SJCRH30 (cell line): Measurements from ENCODE around the gene TMEM81. TPM values are rescaled to one million over a fixed set of nuclear protein-coding genes. Genes with fewer than 3 reads are reported as not detected.
A peak's percentile ranks its signal among the peaks of the same experiment; 100 is the strongest.

Experiments
- DNase-seq, 2 experiments: peaks; one replicate each; pipeline ENCODE4 v3.0.0-alpha.2; 2015 to 2020
- H3K27ac ChIP-seq: fragments of 250-450 bp; sonication (Bioruptor Pico); 2 replicates; pipeline ENCODE4 v1.5.1; 2020; ENCODE audit warnings: mild to moderate bottlenecking, moderate library complexity
- H3K27me3 ChIP-seq: fragments of 250-450 bp; sonication (Bioruptor Pico); 2 replicates; pipeline ENCODE4 v1.5.1; 2020; ENCODE audit warnings: mild to moderate bottlenecking, moderate library complexity
- H3K36me3 ChIP-seq: fragments of 250-450 bp; sonication (Bioruptor Pico); 2 replicates; pipeline ENCODE4 v1.5.1; 2020; ENCODE audit warnings: mild to moderate bottlenecking, moderate library complexity
- H3K4me1 ChIP-seq: fragments of 250-450 bp; sonication (Bioruptor Pico); 2 replicates; pipeline ENCODE4 v1.5.1; 2020; ENCODE audit warnings: mild to moderate bottlenecking, moderate library complexity
- H3K4me3 ChIP-seq: fragments of 250-450 bp; sonication (Bioruptor Pico); 2 replicates; pipeline ENCODE4 v1.5.1; 2020; ENCODE audit warnings: mild to moderate bottlenecking, moderate library complexity
- H3K9me3 ChIP-seq: fragments of 250-450 bp; sonication (Bioruptor Pico); replicated peaks from 2 replicates; pipeline ENCODE4 v1.5.1; 2020; ENCODE audit warnings: mild to moderate bottlenecking, moderate library complexity
- total RNA-seq: library from RNA; depleted of rRNA; stranded (reverse); fragments of >200 nt; shearing (Covaris generic); gene quantifications from 2 replicates; pipeline ENCODE4 v1.2.3, GENCODE V29; 2014; rRNA removed

The TMEM81 gene
- total RNA-seq, 1 experiment from 2014 or later: 3.9 TPM

- DNase-seq: peak; percentile 53 to 56
- H3K36me3 ChIP-seq: no peaks in the 10 kb centered on the region
- H3K27me3 ChIP-seq: peaks cover 42% of the 10 kb centered on the region
- peak within 1 kb of the TSS; percentile 25 for H3K4me3 ChIP-seq
- H3K9me3 ChIP-seq: no peaks in the 10 kb centered on the region
- peaks cover 21% of the 10 kb centered on the region for H3K4me1 ChIP-seq
- no peak within 1 kb of the TSS for H3K27ac ChIP-seq
Observed at GRCh38 chr1:205042911-205043806, 41.1 kb downstream of the TMEM81 start, which contains the start of gene CNTN2. CNTN2 (plus strand) TSS chr1:205043212; CDS start chr1:205053186, 9,974 bp downstream.

GRCh38 chr1:205041998-205042910, 42.0 kb downstream of the TMEM81 start:
- Histone ChIP-seq H3K4me1 (peaks cover 21% of the 10 kb centered on the region), H3K9me3 (no peaks in the 10 kb centered on the region), H3K27ac (no peak overlapping the region), H3K36me3 (no peaks in the 10 kb centered on the region), H3K4me3 (peak overlapping the region; percentile 19; the same call in 1 of the 2 replicates), H3K27me3 (peaks cover 42% of the 10 kb centered on the region)
- peak in 1 of 2 experiments; percentile 26 for DNase-seq

DNA sequence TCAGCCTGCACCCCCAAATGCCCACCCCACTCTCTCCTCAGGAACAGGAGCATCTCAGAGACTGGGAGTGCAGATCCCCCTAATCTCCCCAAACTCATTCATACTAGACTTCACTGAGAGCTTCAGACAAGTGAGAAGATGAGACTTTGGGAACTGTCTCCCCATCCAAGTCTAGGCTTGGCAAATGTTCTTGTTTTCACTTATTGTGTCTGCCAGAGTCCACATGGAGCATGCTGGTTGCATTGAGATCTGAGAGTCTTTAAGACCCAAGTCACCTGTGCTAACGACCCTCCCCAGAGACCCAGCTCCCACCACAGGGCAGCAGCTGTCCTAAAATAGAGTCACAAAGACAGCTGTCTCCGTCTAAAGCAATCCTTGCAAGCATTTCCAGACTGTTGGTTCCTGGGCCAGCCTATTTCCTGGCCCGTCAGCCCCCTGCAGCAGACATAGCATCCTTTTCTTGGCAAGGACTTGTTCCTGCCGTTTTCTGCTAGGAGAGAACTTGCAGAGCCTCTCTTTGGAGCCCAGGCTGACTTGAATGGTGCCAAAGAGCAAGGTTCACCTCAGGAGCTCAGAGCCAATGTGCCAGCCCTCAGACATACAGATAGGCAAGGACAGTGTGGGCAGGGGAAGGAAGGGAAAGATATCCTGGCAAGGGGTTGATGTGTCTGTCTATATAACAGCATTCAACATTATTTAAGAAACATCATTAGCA, 43.1 kb downstream of the TMEM81 start:
- Histone ChIP-seq H3K4me1 (peaks cover 21% of the 10 kb centered on the region), H3K36me3 (no peaks in the 10 kb centered on the region), H3K9me3 (no peaks in the 10 kb centered on the region), H3K4me3 (no peak overlapping the region), H3K27ac (no peak overlapping the region), H3K27me3 (peaks cover 37% of the 10 kb centered on the region)
- peak; percentile 59 to 74 for DNase-seq

DNA sequence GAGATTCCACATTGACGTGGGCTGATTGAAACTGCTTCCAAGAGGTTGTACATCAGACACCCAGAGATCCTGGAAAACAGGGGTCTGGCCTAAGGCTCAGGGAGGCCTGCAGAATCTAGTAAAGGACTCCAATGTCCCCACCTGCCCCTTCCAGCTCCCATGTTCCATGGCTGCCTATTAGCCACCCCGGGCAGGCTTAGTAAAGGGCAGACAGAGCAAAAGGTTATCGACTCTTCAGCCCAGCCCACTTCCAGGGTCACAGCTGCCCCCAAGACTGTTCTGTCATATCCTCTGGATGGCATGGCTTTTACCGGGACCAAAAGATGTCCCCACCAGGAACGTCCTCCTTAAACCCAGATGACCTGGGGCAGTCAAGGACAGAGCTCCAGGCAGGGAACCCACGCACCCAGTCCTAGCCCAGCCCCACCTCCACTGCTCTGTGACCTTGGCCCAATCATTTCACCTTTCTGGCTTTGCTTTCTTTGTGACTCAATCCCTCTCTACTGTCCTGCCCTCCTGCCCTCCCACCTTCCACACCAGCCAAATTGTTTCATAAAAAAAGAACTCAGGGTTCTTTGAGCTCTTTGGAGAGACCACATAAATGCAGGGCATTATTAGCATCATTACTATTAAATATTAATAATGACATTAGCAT, 46.0 kb downstream of the TMEM81 start:
- no peaks in the 10 kb centered on the region for H3K36me3 ChIP-seq
- H3K9me3 ChIP-seq: no peaks in the 10 kb centered on the region
- H3K4me3 ChIP-seq: no peak overlapping the region
- peaks cover 21% of the 10 kb centered on the region for H3K4me1 ChIP-seq
- H3K27ac ChIP-seq: no peak overlapping the region
- no peak for DNase-seq
- peaks cover 12% of the 10 kb centered on the region for H3K27me3 ChIP-seq

GRCh38 chr1:205037539-205037938, 46.7 kb downstream of the TMEM81 start:
- DNase-seq: no peak
- peaks cover 20% of the 10 kb centered on the region for H3K4me1 ChIP-seq
- H3K9me3 ChIP-seq: no peaks in the 10 kb centered on the region
- H3K36me3 ChIP-seq: no peaks in the 10 kb centered on the region
- no peak overlapping the region for H3K27ac ChIP-seq
- no peak overlapping the region for H3K4me3 ChIP-seq
- H3K27me3 ChIP-seq: peaks cover 9% of the 10 kb centered on the region; the same call in 1 of the 2 replicates

Other genes starting within 250 kb of the TMEM81 start
- gene NFASC, start 213.6 kb downstream of the TMEM81 start, total RNA-seq: 58.7 and 72.0 TPM in 2 replicates
- 0.08 and 0.36 TPM in 2 replicates for gene CNTN2, start 41.2 kb downstream of the TMEM81 start, total RNA-seq
- 33.8 and 34.9 TPM in 2 replicates for gene RBBP5, start 37.5 kb upstream of the TMEM81 start, total RNA-seq
- 9.2 TPM in 2 replicates for gene DSTYK, start 127.2 kb upstream of the TMEM81 start, total RNA-seq
- 5.2 and 5.5 TPM in 2 replicates for gene TMCC2, start 143.5 kb upstream of the TMEM81 start, total RNA-seq
- 2.1 and 2.2 TPM in 2 replicates for gene NUAK2, start 237.3 kb upstream of the TMEM81 start, total RNA-seq